GM19395 (cell line): ENCODE measurements around the gene MOGAT3.

Source experiments
- ATAC-seq: cut with Tn5 transposase; IDR thresholded peaks from one replicate; pipeline ENCODE4 v1.9.1; 2021; ENCODE audit warnings: mild to moderate bottlenecking, moderate library complexity; ENCODE audit not compliant: unreplicated experiment

MOGAT3 gene

GRCh38 chr7:101234636-101235035 lies 33.8 kb upstream of the MOGAT3 start:
- ATAC-seq = no peak

DNA sequence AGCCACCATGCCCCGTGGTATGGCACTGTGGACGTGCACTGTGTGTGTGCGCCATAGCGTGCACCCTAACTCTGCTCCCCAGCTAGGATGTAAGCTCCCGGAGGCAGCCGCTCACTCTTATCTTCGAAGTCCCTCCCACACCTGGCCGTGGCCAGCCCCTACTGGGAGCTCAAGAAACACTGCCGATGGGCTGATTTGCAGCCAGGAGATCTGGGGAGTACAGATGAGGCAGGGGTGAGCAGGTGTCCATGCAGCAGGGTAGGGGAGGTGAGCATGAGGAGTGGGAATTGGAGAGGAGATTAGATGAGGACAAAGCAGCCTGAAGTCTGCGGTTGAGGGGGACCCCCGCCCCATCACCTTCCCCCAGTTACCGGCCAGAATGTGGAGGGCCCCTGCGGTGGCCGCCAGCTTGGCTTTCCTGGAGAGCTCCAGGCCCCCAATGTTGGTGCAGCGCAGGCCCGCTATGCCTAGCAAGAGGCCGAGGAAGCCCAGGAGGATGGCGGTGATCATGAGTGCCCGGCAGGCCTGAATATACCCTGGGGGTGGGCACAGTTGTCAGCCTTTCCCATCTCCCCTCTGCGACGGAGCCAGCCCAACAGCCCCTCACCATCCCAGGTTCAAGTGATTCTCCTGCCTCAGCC lies 33.2 kb upstream of the MOGAT3 start:
- ATAC-seq = no peak

- no peak for ATAC-seq
Observed at GRCh38 chr7:101232141-101232850, 31.5 kb upstream of the MOGAT3 start.

GRCh38 chr7:101231644-101232043 lies 30.8 kb upstream of the MOGAT3 start:
- no peak for ATAC-seq

GRCh38 chr7:101226721-101227120 lies 25.9 kb upstream of the MOGAT3 start:
- ATAC-seq = no peak

DNA sequence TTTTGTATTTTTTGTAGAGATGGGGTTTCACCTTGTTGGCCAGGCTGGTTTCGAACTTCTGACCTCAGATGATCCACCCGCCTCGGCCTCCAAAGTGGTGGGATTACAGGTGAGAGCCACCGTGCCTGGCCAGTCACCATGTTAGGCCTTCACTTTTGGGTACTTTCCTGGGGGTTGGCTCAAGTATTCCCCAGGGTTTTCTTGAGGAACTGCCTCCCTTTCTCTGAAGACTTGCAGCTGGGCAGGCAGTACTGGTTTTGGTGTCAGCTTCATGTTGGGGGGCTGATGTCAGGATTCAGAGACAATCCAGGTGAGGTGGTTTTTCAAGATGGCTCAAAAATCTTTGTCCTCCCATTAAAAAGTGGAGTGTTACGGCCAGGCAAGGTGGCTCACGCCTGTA lies 24.8 kb upstream of the MOGAT3 start:
- ATAC-seq = no peak

DNA sequence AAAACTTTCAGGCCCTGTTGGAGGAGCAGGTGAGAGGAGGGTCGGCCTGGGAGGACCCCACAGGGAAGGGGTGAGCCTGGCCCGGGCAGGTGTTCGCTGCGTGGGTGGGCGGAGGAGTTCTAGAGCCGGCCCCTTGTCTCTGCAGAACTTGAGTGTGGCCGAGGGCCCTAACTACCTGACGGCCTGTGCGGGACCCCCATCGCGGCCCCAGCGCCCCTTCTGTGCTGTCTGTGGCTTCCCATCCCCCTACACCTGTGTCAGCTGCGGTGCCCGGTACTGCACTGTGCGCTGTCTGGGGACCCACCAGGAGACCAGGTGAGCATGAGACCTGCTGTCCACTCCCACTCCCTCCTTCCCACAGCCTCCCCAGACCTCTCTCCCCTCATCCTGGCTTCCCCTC lies 22.7 kb upstream of the MOGAT3 start:
- ATAC-seq = no peak

- ATAC-seq = no peak
Observed at GRCh38 chr7:101222275-101222830, 21.5 kb upstream of the MOGAT3 start.

DNA sequence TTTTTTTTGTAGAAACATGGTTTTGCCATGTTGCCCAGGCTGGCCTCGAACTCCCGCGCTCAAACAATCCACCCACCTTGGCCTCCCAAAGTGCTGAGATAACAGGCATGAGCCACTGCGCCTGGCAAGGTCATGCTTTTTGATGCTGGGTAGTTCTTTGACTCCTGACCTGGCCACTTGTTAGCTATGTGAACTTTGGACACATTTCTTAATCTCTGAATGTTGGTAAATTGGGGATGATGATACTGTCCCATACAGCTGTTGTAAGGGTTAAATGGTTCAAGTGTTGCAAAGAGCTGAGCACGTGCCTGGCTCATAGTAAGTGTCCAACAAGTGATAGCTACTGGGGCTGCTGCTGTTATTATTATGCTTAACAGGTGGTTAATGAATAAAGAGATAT lies 19.5 kb upstream of the MOGAT3 start:
- ATAC-seq = no peak

GRCh38 chr7:101218236-101219125 lies 17.6 kb upstream of the MOGAT3 start:
- ATAC-seq = peak; percentile 14

DNA sequence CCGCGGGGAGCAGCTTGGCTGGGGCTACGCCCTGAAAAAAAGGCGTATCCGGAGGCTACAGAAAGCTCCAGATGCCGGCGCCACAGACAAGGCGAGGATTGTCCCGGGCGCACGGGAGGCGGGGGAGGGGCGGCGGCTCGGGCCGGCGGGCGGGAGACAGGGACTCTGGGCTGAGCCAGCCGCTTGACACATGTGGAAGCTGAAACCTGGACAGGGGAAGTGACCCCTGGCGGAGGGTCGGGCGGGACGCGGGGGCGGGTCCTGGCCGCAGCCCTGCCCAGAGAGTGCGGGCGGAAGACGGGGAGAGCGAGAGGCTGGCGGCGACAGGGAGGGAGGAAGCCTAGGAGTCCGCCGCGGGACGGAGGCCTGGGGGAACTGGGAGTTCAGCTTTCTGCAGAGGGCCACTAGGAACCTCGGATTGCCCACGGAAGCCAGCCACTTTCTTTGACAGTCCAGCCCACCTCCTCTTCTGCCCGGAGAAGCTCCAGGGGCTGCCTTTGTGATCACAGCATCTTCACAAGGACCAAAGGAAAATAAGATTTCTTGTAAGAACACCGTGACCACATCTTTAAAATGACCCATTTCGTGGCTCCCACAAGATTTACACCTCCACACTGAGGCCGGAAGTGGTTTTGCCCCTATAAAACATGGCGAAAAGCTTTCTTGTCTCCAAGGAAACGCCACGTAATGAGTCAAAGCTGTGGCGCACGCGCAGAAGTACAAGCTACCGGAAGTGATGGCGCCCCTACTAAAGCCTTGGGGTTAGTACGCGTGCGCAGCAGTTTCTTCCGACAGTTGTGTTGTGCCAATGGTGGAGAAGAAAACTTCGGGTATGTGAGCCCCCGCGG lies 16.8 kb upstream of the MOGAT3 start, which contains the start of the genes PLOD3 and ZNHIT1:
Gene PLOD3, minus strand, starts transcription at position 194 of the 848 bp plus-strand sequence. CDS start 307 bp downstream, outside the sequence.
Gene ZNHIT1, plus strand, starts transcription at position 778 of the 848 bp plus-strand sequence. Its CDS starts 31 bp downstream, at position 809.
- ATAC-seq = peak; percentile 65

DNA sequence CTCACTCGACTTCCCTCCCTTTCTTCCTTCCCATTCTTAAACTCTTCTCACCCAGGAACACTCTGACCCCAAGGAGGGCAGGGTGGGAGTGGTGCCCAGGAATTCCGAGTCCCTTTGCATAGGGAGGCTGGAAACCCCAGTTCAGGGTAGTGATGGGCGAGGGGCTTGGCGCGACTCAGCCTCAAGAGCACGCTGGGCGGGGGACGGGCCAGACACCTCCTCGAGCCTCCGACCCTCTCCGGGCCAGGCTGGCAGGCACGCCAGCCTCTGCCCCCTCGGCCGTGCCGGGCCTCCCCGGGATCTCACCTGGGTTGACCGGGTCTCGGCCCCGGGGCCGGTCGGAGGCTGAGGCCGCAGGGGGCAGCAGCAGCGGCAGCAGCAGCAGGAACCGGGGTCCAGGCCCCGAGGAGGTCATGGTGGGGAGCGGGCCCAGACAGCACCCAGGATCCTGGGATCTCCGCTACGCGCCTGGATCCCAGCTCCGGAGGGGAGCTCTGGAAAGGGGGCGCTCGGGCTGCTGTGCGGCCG lies 16.1 kb upstream of the MOGAT3 start:
- ATAC-seq = peak; percentile 12

DNA sequence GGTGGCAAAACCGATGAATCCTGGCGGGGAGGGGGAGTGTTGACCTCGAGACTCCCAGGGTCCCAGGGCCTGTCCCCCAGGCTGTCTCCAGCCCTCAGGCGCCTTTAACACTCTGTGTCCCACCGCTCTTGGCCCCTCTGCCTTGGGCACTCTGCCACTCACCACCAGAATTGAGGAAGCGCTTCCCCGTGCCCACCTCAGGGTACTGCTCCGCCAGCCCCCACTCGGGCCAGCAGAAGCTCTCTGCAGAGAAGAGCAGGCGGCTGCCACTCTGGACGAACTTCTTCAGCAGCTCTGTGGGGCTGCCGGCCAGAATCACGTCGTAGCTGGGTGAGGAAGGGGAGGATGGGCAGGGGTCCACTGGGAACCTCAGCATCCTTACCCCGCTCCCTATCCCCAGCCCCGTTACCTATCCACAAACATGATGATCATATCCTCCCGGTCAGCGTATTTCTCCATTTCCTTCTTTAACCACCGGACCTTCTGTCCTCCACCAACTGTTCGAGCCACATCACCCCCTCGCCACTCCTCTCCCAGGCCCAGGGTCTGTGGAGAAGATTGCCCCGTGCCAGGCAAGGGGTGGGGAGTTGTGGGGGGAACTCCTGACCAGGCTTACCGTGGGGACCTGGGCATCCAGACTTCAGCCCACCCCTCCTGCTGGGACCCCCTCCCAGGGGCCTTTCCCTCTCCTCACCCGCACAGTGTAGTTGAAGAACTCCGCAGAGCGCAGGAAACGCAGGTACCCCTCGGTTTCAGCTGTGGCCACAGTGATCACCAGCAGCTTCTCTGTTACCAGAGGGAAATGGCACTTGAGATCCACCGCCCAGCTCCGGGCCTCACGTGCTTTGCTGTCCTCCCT lies 15.4 kb upstream of the MOGAT3 start:
- ATAC-seq = no peak

DNA sequence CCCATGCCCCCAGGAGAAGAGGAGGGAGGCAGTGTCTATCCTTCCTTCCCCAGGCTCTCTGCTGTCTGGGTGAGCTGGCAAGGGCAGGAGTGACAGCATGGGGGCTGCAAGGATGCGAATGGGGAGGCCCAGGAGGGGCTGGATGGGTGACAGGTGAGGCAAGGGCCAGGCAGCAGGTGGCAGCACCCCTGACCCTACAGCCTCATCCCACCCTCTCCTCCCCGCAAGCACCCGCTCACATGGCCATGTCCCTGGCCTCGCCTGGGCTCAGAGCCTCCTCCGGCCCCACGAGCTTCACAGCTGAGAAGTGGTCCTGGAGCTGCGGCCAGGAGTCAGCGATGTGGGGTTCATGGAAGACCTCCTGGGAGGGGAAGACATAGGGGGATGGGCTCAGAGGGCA lies 11.2 kb upstream of the MOGAT3 start:
- ATAC-seq = no peak

- no peak for ATAC-seq
Observed at GRCh38 chr7:101211501-101211900, 10.7 kb upstream of the MOGAT3 start.

DNA sequence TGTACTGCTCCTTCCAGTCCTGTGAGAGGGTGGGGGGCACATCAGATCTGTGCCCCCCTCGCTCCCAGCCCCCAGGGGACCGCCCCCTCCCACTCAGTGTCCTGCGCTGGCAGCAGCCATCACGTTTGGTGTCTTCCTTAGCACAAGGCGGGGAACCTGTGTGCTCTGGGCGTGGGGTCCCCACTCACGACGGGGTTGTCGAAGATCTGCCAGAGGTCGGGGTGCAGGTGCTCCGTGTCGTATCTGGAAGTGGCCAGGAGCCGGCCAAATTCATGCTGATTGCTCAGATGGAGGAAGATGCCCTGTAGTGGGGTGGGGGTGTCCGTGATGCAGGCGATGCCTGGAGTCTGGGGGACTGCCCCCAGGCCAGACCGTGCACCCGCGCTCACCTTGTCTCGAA lies 9.3 kb upstream of the MOGAT3 start:
- no peak for ATAC-seq

DNA sequence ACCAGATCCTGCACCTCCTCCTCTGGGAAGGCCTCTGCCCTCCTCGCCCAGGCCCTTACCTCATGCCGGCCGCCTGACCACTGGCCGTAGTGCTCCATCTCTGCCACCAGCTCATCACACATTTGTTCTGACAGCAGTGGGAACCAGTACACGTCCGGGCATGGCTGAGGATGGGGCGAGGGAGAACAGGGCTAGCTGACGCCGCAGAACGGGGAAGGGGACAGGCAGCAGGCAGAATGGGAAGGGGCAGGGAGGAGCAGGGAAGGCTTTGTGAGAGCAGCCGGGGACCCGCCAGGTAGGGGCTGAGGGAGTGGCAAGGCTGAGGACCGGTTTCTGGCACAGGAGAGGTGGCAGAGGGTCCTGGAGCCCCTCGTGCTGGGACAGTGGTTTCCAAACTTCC lies 8.0 kb upstream of the MOGAT3 start:
- ATAC-seq = no peak

DNA sequence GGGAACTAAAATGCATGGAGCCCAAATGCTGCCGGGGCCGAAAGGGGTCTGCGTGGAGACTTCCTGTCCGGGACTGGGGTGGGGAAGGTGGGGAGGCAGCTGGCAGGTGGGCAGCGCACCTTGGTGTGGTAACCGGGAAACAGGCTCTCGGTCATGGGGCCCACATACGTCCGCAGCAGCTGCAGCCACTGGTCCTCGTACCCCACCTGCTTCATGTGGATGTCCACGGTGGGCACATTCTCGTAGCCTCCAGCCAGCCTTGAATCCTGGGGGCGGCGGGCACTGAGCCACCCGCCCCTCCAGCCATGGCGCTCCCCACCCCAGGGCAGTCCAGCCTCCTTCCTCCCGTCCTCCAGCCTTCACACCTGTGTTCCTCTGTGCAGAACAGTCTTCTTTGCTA lies 6.6 kb upstream of the MOGAT3 start:
- no peak for ATAC-seq

GRCh38 chr7:101206665-101207042 lies 5.8 kb upstream of the MOGAT3 start:
- no peak for ATAC-seq
